ENCODE data around the gene CTSZ. TPM values are rescaled to one million over a fixed set of nuclear protein-coding genes. Genes with fewer than 3 reads are reported as not detected.
"Not testable (repeated sequence)": the region's sequence is repeated elsewhere in the genome, so short reads cannot be mapped to it uniquely, and the experiment has no call there.

CTSZ gene
- total RNA-seq, 1 donor from 2014 or later: 387 TPM

DNA sequence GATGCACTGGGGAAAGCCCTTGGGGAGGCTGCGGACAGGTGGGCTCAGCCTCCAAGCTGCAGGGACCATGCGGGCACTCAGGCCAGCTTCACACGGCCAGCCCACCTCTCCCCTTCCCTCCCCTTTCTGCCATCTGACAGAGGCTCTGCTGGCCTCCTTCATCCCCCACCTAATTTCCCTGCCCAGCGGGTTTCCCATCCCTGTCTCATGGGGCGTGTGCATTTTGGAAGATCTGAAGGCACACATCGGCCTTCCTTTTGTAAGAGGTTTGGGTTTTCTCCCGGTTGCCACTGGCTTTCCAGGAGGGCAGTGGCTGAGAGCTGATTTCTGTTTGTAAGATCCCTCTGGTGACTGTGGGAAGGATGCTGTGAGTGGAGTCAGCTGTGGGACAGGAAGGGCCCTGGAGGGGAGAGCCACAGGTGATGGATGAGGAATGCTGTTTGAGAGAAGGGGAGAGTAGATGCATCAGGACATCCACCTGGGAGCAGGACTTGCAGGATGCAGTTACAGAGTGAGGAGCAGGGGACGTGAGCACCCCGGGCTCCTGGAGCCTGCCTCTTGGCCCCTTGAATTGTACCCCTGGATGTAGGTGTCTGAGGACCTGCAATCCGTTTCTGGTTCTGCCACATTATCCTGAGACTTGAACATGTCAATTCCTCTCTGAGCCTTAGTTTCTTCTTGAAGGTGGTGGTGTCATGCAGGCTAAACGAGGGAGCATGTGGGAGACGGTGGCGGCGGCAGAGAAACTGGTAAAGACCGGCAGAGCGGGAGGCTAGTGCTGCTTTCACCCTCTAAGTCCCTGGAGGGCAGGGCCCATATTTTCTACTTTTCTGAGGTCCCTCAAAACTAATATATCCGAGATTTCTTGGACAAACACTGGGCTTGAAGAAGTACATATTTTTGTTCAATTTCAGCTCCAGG is 6.2 kb upstream of the CTSZ start:
- DNase-seq (ENCODE audit: low read depth): no peak

DNA sequence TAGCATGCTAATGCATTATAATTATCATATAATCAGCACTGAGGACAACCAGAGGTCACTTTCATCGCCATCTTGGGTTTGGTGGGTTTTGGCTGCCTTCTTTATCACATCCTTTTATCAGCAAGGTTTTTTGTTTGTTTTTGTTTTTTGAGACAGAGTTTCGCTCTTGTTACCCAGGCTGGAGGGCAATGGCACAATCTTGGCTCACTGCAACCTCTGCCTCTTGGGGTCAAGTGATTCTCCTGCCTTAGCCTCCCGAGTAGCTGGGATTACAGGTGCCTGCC is 4.8 kb upstream of the CTSZ start:
- DNase-seq (ENCODE audit: low read depth): not testable (repeated sequence)

DNA sequence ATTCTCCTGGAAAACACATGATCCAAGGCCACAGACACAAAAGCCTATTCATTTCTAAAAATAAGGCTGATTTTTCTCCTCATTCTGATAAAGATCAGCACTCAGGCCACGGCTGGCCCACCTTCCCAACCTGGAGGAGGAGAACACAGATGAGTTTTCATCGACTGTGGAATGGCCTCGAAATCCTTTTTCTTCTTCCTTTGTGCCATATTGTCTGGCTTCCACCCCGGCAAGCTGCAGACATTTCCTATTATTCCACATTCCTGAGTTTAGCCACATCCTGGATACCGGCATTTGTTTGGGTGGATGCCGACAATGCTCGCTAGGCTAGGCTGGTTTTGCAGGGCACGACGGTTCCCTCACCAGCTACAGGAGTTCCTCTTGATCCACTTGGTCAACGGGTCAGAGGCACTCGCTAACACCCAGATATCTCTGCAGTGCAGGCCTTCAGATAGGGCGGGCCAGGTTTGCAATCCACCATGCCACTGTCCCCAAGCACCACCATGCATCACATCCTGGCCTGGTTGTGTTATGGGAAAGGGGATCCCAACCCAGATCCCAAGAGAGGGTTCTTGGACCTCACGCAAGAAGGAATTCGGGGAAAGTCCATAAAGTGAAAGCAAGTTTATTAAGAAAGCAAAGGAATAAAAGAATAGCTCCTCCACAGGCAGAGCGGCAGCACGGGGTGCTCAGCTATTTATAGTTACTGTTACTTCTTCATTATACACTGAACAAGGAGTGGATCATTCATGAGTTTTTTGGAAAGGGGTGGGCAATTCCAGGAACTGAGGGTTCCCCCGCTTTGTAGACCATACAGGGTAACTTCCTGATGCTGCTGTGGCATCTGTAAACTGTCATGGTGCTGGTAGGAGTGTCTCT is 4.2 kb upstream of the CTSZ start:
- peak; percentile 87 for DNase-seq (ENCODE audit: low read depth)

DNA sequence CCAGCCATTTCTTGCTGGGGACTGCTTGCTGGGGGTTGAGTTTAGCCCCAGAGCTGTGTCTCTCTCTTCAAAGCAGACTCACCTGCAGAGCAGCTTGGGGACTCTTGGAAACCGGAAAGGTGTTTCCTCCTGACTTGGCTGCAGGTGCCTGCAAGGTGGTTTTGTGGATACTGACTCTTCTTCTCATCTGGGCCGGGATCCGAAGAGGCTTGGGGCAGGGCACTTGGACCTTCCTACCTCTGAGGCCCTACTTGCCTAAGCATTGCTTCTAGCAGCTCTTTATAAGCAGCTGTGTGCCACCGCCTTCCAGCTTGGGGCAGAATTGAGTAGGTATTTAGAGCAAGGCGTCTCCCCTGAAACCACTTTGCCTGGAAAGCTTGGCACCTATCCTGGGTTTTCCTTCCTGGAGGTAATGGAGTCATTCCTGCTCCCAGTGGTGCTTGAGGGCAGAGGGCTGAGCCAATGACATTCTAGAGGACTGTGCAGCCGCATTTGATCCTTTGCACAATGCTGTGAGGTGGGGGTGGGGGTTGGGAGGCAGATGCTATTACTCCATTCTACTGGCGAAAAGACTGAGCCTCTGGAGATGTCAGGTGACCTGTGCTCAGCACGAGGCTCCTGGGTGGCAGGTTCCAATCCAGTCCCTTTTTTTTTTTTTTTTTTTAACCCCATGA is 3.4 kb upstream of the CTSZ start:
- peak; percentile 66 for DNase-seq (ENCODE audit: low read depth)

DNA sequence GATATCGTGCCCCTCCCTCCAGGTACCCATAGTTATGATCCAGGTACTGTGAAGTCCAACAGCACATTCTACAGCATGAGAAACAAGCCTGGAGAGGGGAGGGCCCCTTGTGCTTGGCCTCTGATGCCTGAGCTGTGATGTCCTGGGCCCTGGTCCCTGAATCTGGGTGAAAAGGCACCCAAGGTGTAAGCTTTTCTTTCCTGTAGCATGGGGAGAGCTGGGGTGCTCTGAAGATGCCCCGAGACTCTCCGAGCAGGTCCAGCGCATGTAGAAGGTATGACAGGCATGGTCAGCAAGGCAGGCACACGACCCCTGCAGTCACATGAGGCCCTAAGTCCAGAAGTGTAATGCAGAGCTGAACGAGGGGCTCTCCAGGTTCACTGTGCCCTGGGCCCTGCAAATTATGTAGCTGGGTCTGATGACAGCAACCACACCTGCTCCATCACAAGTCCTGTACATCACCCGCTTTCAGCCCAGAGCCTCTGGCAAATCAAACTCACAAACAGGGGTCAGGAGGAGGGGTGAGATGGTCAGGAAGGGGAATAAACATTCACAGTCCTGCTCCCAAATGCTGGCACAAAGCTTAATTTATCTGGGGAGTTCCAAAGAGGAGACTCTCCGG is 1.8 kb upstream of the CTSZ start:
- no peak for DNase-seq (ENCODE audit: low read depth)

DNA sequence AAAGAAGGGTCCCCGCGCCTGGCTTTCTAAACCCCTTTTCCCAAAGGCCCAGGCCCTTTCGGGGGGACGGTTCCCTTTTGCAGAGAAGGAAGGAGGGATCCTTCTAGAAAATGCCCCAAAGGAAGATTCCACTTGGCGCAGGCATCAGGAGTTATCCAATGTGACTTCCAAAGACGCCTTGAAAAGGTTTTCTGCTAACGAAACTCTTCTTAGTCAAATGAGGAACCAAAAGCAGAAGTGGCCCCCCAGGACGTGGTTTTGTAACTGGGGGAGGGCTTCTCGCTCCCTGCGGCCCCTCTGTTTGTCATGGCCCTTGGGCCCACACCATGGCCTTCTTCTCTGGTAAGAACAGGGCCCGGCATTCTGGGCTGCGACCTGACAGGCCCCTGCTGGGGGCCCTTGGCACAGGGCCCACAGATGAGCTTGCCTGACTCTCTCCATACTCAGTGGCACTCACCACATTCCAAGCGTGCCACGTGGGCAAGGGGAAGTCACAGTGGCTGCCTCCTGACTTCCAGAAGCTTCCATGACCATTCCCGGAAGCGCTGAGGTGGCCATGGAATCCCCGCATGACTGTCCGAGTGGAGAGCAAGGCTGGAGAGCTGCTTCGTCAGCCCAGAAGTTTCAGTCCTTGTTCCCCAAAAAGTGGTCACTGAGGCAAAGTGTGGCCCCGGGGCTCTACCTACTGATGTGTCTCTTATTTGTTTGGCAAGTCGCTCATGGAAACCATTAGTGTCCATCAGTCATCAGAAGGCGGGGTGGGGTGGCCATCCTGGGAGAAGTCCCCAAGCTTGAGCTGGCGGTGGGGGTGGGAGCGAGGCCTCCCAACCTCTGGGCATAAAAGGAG is 834 bp upstream of the CTSZ start:
- DNase-seq (ENCODE audit: low read depth): peak; percentile 51

DNA sequence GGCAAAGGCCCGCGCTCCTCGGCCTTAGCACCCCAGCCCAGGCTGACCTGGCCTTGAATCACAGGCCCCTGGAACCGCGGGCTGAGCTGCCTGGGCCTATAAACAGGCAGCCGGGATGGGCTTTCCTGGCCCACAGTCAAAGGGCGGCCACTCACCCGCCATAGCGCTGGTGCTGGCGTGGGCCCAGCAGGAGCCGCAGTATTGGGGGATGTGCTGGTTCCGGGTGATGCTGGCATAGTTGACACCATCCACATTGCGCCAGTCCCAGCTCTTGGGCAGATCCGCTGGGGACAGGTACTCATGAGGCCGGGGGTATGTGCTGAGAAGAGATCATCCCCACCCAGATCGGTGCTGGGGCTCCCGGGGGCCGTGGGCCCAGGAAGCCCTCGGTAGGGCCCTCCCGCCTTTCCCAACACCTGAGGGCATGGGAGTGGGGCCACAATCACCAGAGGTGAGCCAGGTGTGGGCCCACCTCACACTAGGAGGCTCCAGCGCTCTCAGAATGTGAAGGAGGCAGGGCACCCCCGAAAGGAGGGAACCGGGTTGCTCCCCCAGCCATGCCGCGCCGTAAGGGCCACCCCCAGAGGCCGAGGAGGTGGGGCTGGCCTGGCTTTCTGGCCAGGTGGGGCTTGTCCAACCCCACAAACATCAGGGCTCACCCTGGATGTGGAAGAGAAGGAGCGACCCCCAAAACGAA is 739 bp downstream of the CTSZ start:
- DNase-seq (ENCODE audit: low read depth): no peak

DNA sequence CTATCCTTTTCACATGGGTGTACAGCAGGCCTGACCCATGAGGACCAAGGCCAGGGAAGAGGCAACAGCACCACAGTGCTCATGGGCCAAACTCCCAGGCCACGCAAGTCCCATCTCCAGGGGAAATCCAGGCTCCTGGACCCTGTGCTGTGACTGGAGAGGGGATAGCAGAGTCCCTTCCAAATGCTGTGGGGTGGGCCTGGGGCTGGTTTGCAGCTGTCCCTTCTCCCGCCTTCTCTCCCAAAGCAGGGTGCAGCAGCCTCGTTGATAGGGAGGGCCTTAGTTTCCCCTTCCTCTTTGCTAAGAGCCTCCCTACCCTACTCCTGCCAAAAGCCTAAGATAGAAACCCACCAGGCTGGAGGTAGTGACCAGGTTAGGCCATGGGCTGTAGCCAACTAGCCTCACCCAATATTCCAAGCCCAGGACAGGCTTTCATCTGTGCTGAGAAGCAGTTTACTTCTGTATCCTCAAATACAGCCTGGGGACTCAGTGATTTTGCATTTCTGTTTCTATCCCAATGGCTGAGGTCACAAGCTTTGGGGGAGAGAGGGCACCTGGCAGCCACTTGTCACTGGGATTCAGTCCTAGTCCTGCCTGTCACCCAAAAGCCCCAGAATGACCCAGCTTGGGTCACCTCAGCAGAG is 1.4 kb downstream of the CTSZ start:
- DNase-seq (ENCODE audit: low read depth): no peak

DNA sequence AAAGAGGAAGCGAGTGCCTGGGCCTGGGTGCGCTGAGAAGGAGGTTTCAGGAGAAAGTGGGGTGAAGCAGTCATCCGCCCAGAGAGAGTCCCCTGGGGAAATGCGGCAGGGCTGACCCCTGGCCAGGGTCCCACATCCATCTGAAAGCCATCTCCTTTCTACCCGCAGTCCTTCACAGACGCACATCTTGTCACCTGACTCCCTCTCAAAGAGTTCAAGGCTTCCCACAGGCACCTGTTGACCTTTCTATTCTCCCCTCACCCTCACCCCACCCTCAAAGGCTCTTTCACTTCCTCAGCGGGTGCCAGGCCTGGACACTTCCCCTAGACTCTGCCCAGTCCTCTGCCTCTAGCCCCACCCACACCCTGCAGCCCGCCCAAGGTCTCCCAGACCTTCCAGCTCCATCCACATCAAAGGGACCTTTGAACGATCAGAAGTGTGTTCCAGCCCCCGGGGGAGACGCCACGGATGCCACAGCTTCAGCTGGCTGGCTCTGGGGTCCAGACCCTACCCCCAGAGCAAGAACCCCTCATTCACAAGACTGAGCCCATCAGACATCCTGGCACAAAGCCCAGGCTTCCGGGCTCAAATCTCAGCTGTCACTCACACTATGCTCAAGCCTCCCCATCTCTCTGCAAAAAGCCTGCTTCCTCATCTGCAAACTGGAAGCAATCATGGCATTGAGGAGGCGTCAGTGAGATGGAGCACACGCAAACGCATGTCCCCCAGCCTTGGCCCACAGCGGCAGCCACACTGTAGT is 2.1 kb downstream of the CTSZ start:
- no peak for DNase-seq (ENCODE audit: low read depth)

DNA sequence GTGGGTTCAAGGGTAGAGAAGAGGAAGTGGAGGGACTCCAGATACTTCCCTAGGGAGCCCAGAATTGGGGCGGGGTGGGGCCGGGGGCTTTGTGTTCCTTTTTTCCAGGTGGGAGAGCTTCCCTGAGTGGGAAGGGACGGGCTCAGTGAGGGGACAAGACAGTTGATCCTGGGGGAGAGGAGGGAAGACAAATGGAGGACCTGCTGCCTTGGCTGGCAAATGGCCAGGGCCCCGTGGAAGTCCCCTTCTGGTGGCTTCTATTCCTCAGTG is 2.6 kb downstream of the CTSZ start:
- DNase-seq (ENCODE audit: low read depth): no peak

DNA sequence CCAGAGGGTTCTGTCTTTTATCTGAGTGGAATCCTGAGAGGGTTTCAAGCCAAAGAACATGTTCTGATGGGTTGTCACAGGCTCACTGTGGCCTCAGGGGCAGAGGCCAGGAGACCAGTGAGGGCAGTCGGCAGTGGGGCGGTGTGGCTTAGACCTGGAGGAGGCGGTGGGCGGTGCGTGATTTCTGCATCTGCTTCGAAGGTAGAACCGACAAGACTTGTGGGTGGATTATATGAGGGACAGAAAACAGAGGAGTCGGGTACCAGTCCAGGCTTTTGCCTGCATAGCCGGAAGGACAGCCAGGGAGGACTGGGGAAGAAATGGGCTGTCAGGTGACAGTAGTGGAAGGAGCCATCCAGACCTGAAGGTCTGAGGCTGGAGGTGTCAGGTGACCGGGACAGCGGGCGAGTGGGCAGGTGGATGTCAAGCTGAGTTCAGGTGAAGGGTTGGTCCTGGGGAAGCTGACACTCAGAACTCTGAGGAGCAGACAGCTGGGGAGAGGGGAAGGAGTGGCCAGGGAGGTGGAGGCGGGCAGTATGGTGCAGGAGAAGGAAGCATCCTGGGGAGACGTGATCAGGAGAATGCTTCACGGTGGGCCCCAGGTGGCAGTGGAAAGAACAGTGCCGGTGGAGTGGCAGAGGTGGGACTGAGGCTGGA is 3.1 kb downstream of the CTSZ start:
- no peak for DNase-seq (ENCODE audit: low read depth)

DNA sequence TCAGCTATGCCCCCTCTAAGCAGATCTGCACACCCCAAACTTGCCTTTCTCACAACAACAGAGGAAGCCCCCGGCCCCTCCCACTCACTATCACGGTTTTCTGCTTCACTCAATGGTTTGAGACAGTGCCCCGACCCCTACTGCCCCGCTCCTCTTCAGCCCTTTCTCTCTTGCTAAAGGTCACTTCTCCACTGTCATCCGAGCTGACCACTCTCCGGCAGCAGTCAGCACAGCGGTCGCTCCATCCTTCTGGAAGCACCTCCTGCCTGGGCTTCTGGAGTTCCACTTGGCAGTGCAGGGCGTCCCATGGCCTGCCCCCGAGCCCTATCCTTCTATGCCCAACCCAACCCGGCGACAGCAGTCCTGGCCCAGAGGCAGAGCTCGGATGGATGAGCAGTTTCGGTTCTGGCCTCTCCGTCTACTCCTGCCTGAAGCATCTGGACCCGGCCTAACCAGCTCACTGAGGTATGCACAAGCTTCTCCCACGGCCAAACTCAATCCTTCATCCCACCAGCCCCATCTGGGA is 4.1 kb downstream of the CTSZ start:
- no peak for DNase-seq (ENCODE audit: low read depth)

DNA sequence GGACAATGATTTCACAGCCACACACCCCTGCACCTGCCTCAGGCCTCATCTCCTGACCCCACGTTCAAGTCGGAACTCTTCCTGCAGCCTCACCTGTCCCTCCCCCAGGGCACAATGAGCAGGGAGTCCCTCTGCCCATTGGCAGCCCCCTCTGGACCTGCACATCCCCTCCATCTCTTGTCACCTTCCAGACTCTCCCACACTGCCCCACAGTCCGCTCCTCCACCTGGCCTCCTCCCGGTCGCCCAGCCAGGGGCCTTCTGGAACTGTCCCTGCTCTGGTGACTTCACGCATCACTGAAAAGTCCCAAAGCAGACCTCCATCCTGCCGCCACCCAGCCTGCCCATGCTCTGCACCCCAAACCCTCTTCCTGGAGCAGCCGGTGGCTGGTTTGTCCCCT is 4.7 kb downstream of the CTSZ start:
- DNase-seq (ENCODE audit: low read depth): no peak

DNA sequence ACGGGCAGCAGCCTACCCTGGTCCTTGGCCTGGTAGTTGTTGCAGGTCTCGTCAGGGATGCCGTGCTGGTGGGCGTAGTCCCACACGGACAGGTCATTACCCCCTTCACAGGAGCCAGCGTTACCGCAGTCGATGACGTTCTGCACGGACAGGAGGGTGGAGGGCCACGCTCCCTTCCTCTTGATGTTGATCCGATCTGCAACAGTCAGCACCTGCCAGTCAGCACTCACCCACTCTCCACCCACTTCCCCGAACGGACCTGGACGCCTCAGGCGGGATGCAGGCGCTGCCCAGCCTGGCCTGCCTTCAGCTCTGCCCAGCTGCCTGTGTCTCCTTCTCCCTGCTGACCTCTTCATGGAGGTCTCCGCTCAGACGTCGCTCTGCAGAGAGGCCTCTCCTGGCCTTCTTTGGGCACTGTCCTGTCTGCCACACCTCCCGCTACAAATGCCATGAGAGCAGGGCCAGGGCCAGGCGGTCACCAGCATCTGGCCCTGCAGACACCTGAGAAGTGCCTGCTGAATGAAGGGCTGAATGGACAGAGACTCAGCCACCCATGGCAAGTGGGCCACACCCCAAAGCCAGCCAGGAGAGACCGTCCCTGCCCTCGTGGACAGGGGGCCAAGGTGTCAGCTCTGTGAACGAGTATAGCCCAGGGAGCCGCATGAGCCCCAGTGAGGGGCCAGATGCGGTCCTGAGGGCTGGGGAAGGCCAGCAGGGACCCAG is 5.4 kb downstream of the CTSZ start:
- no peak for DNase-seq (ENCODE audit: low read depth)

DNA sequence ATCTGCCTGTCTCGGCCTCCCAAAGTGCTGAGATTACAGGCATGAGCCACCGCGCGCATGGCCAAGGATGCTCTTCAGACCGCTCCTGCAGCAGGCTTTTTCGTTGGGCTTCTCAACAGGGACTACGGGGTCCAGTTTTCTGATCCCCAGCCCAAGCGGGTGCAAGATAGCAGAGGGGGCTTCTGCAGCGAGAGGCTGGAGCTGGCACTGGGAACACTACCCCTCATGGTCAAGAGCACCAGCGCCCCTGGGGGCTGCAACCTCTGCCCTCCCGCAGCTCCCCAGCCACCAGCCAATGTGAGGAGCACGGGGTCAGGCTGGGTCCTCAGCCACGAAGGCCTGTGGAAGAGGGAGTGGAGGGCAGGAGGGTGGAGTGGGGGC is 6.0 kb downstream of the CTSZ start:
- DNase-seq (ENCODE audit: low read depth): no peak

DNA sequence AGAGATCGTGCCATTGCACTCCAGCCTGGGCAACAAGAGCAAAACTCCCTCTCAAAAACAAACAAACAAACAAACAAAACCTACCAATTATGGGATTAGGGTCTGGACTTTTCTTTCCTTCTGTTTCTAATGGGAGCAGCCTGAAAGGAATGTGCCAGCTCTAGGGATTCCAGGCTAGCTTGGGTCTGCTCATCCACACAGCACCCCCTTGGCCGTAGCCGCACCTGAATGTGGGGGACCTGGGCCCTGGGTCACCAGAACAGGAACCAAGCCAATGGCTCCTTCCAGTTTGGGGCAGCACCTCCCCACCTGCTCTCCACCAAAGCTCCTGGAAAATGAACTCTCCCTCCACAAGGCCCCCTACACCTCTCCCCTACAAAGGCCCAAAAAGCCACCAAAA is 6.7 kb downstream of the CTSZ start:
- no peak for DNase-seq (ENCODE audit: low read depth)

DNA sequence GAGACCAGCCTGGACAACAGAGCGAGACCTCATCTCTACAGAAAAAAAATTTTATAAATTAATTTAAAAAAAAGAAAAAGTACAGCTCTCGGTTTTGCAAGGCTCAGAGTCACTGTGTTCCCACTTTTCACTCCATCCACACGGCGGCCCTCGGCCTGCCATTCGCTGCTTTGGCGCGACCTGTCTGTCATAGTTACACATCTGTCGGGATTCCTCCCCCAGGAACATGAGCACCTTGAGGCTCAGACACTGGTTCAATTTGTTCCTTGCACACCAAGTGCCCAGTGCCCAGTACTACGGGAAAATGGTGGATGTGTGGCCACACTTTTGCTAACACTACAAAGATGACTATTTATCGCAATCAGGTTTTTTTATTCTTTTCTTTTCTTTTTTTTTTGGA is 8.4 kb downstream of the CTSZ start:
- no peak for DNase-seq (ENCODE audit: low read depth)

DNA sequence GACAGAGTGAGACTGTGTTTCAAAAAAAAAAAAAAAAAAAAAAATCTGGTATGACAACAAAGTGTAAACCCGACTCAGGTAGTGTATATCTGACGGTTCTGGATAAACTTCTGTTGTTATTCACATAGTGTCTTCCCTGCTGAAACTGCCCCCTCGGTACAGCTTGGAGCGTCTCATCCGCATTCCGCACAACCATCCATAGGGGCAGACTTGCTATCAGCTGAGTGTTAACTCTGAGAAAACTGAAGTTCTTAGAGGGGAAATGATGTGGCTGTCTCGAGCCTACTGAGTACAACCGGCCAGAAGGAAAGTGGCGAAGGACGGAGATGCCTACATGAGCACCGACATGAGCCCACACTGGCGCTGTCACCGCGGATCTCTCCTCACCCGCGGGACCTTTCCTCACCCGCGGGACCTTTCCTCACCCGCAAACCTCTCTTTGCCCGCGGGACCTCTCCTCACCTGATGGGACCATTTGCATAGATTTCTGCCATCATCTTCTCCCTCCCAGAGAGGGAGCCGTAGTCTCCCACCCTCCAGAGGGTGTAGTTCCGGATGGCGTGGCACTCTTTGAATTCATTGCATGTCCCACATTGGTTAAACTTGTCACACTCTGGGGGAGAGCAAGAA is 9.8 kb downstream of the CTSZ start:
- DNase-seq (ENCODE audit: low read depth): no peak

All from renal cortical epithelial cell (primary cell).